Ovary (tissue), 9 donors: ENCODE data around the gene CHMP4B. TPM values are rescaled to one million over a fixed set of nuclear protein-coding genes. Genes with fewer than 3 reads are reported as not detected.

Experiments
- DNase-seq, 5 donors: peaks; one replicate each; pipeline ENCODE4 v3.0.0-alpha.2; 2019 to 2020
- H3K27ac ChIP-seq, 2 donors: fragments of 200-600 bp; one replicate each; pipeline versions ENCODE4 v1.5.1 to v1.8.0; 2019 to 2022
- H3K27me3 ChIP-seq: fragments of 200-600 bp; one replicate; pipeline ENCODE4 v1.8.0; 2022
- H3K36me3 ChIP-seq: fragments of 200-600 bp; sonication (generic); one replicate; pipeline ENCODE4 v1.5.1; 2019
- H3K4me1 ChIP-seq: one replicate; pipeline ENCODE4 v1.8.1; 2013; ENCODE audit warnings: mild to moderate bottlenecking, moderate library complexity; ENCODE audit not compliant: insufficient read depth
- H3K4me3 ChIP-seq: fragments of 200-600 bp; sonication (generic); one replicate; pipeline ENCODE4 v1.5.1; 2017
- H3K9me3 ChIP-seq, 2 donors: fragments of 200-600 bp in 1 of 2; sonication (generic) in 1 of 2; one replicate each; pipeline versions ENCODE4 v1.5.1 to v1.8.1; 2013 to 2019; ENCODE audit warnings: mild to moderate bottlenecking in 1 of 2, moderate library complexity in 1 of 2
- EP300 ChIP-seq: sonication (generic); formaldehyde crosslinking; IDR thresholded peaks from one replicate; pipeline ENCODE4 v1.6.1; 2017; ENCODE audit warnings: antibody characterized with exemption
- POLR2A ChIP-seq: fragments of 450-650 bp; IDR thresholded peaks from one replicate; pipeline ENCODE4 v1.6.1; 2017; ENCODE audit warnings: antibody characterized with exemption, mild to moderate bottlenecking, moderate library complexity
- WGBS, 3 donors: extraction: QIAGEN DNeasy Blood & Tissue Kit in 1 of 3; methylation state at CpG; one replicate each; pipeline versions ENCODE4 v1.1.5 to v1.1.7; 2013 to 2017; 5-methylcytosine and 5-hydroxymethylcytosine counted together
- intact Hi-C, 4 donors: fragments of 100-400 bp; cut with DNase I; formaldehyde crosslinking; loops; one replicate each; pipeline versions ENCODE4 v1.11.0 to v1.15.1; 2022 to 2023
- polyA plus RNA-seq, 2 donors: library from polyadenylated mRNA; stranded (reverse); fragments of 200-250 nt in 1 of 2; fragments of 350-450 nt in 1 of 2; fragmentation: Illumina TruSeq in 1 of 2; extraction: RNeasy Lipid Tissue Mini Kit (QIAGEN cat#74804) in 1 of 2; gene quantifications; one replicate each; pipeline ENCODE4 v1.2.3, GENCODE V29; 2013 to 2014
- total RNA-seq, 7 donors: library from RNA; depleted of rRNA in 2 of 7; stranded (reverse); fragments of >200 nt in 2 of 7; fragmentation: NEBNext Ultra II Directional in 3 of 7; extraction: Animal tissue kit (Norgen Biotek cat#: 25700) in 3 of 7; gene quantifications; one replicate each; pipeline versions ENCODE4 v1.1.0 to v1.2.4, GENCODE V29; 2016 to 2023
- TF ChIP-seq, protein P1 (sequence below), 3 donors: fragments of 450-650 bp in 2 of 3; fragments of 200-600 bp in 1 of 3; IDR thresholded peaks; one replicate each; pipeline versions ENCODE4 v1.5.1 to v1.8.0; 2016 to 2022; ENCODE audit warnings: antibody characterized with exemption in 3 of 3, mild to moderate bottlenecking in 1 of 3
- donor health status: DM: no; HTN: no; CAD: no; lungs with moderate emphysema.
- donor health status: DM: no; HTN: no; CAD: no.
- donor health status: Bipolar disorder and iron deficiency.
- donor health status: DM: yes; HTN: yes; CAD: no.
- donor health status: DM: no; HTN: no; CAD: no.
- donor health status: DM: yes; HTN: yes; CAD: no.

The CHMP4B gene
- total and polyA plus RNA-seq, 9 donors: 48.5 to 153 (median 96.7) TPM

DNA sequence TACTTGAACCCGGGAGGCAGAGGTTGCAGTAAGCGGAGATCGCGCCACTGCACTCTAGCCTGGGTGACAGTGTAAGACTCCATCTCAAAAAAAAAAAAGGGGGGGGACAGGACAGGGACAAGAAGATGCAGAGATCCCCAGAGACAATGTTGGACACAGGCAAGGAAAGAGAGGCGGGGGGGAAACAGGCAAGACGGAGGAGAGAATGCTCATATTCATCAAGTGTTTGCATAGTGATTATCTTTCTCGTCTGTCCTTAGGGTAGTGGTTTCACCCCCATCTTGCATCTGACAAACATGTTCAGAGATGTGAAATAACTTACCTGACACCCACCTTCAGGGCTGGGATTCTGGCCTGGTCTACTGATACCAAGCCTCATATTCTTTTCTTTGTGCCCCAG is 29.0 kb downstream of the CHMP4B start:
- DNase-seq: no peak
- 94% methylated on average over 7 of the region's 7 CpGs for WGBS, 3 donors
- intact Hi-C loops: no loop called here

DNA sequence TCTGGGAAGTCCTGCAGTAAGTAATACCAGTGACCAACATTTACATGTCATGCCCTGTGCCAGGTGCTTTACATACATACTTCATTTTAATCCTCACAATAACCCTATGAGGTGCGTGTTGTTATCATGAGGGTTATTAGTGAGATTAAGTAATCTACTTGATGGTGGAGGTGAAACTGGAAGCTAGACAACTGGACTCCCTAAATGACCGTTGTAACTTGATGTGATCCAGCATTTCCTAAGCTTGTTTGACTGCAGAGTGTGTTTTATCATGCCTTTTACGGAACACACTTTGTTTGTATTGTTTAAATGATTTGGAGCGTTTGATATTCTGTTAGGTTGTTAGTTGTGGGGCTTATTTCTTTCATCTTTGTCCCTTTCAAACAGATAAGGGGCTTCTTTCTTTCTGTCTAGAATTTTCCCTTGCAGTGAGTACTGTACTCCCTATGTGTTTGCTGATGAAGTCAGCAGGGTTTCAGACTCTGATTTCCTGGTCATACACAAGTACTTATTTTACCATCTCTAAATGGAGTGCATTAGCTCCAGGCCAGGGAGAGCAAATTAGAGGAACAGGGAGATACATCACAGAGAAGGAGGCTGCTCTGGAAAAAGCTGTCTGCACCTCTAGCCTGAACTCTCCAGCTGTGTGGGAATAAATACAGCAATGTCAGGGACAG is 29.7 kb downstream of the CHMP4B start:
- no peak for DNase-seq
- no peaks in the 10 kb centered on the region for H3K9me3 ChIP-seq
- TF ChIP-seq, protein P1, sequence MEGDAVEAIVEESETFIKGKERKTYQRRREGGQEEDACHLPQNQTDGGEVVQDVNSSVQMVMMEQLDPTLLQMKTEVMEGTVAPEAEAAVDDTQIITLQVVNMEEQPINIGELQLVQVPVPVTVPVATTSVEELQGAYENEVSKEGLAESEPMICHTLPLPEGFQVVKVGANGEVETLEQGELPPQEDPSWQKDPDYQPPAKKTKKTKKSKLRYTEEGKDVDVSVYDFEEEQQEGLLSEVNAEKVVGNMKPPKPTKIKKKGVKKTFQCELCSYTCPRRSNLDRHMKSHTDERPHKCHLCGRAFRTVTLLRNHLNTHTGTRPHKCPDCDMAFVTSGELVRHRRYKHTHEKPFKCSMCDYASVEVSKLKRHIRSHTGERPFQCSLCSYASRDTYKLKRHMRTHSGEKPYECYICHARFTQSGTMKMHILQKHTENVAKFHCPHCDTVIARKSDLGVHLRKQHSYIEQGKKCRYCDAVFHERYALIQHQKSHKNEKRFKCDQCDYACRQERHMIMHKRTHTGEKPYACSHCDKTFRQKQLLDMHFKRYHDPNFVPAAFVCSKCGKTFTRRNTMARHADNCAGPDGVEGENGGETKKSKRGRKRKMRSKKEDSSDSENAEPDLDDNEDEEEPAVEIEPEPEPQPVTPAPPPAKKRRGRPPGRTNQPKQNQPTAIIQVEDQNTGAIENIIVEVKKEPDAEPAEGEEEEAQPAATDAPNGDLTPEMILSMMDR (IDR thresholded peaks at IDR 0.05): no peak
- intact Hi-C loops: no loop called here
- peaks cover 29% of the 10 kb centered on the region for H3K4me1 ChIP-seq
- no peak overlapping the region for H3K4me3 ChIP-seq
- WGBS, 3 donors: 29 to 51% (median 48%) methylated on average over 4 of the region's 4 CpGs
- no peaks in the 10 kb centered on the region for H3K27me3 ChIP-seq
- H3K27ac ChIP-seq: no peak overlapping the region
- H3K36me3 ChIP-seq: no peaks in the 10 kb centered on the region

More for the DNA sequence above, 29.0 kb downstream of the CHMP4B start:
- Histone ChIP-seq H3K4me3 (no peak overlapping the region), H3K9me3 (no peaks in the 10 kb centered on the region), H3K27me3 (no peaks in the 10 kb centered on the region), H3K27ac (no peak overlapping the region), H3K4me1 (peaks cover 32% of the 10 kb centered on the region), H3K36me3 (no peaks in the 10 kb centered on the region)
- no peak for TF ChIP-seq EP300
- TF ChIP-seq POLR2A: no peak
- TF ChIP-seq, protein P1 (IDR thresholded peaks at IDR 0.05): no peak

DNA sequence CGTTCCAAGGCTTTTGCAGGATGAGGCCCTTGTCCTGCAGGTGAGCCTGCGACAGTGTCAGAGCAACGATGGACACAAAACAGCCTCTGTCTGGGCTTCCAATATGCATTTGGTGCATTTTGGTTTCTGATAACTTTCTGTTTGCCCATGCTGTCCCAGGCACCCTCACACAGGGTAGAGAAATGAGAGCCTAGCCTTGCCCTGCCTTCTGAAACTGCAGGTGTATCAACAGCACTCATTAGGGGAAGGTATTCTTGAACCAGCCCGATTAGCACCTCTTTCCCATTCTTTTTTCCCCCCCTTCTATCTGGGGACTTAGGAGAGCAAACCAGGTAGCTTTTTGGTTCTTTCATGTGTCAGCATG is 30.3 kb downstream of the CHMP4B start:
- H3K27ac ChIP-seq: no peak overlapping the region
- DNase-seq: no peak
- no peaks in the 10 kb centered on the region for H3K27me3 ChIP-seq
- no peak overlapping the region for H3K4me3 ChIP-seq
- intact Hi-C loops: no loop called here
- TF ChIP-seq POLR2A (no peak), EP300 (no peak)
- TF ChIP-seq, protein P1 (IDR thresholded peaks at IDR 0.05): no peak
- H3K9me3 ChIP-seq: no peaks in the 10 kb centered on the region
- H3K4me1 ChIP-seq: peaks cover 30% of the 10 kb centered on the region
- H3K36me3 ChIP-seq: no peaks in the 10 kb centered on the region
- WGBS, 3 donors: 62 to 79% (median 71%) methylated on average over 4 of the region's 4 CpGs

DNA sequence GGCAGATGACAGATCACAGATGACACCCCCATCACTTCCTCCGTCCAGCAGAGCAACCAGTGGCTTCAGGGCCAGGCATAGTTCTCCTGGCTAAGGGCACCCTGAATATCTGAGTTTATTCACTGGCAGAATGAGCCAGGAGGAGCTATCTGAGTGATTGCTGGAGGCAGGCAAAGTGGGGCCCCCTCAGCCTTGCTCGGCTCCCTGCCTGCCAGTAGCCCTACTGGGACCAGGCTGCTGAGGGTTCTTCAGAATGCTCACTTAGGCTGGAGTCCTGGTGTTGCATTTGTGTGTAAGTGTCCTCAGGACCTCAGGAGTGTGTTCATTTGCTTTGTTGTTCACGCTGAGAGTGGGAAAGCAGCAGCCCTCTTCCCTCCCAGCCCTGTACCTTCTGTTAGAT is 31.2 kb downstream of the CHMP4B start:
- WGBS, 3 donors: 86 to 98% (median 90%) methylated on average over 3 of the region's 3 CpGs
- no peak for DNase-seq
- Histone ChIP-seq H3K27me3 (no peaks in the 10 kb centered on the region), H3K9me3 (no peaks in the 10 kb centered on the region), H3K4me1 (peaks cover 33% of the 10 kb centered on the region), H3K27ac (no peak overlapping the region), H3K36me3 (no peaks in the 10 kb centered on the region), H3K4me3 (no peak overlapping the region)
- TF ChIP-seq, protein P1 (IDR thresholded peaks at IDR 0.05): no peak
- TF ChIP-seq EP300 (no peak), POLR2A (no peak)
- intact Hi-C loops: no loop called here
